Measurements from ENCODE around the gene TMEM52. TPM values are rescaled to one million over a fixed set of nuclear protein-coding genes. Genes with fewer than 3 reads are reported as not detected.
A peak's percentile ranks its signal among the peaks of the same experiment; 100 is the strongest.

Gene TMEM52
- total and polyA plus RNA-seq, 2 of the 13 experiments (the other 11 are each of a cell fraction or from before 2014, with no cell fraction given): 13.2 to 18.7 TPM

DNA sequence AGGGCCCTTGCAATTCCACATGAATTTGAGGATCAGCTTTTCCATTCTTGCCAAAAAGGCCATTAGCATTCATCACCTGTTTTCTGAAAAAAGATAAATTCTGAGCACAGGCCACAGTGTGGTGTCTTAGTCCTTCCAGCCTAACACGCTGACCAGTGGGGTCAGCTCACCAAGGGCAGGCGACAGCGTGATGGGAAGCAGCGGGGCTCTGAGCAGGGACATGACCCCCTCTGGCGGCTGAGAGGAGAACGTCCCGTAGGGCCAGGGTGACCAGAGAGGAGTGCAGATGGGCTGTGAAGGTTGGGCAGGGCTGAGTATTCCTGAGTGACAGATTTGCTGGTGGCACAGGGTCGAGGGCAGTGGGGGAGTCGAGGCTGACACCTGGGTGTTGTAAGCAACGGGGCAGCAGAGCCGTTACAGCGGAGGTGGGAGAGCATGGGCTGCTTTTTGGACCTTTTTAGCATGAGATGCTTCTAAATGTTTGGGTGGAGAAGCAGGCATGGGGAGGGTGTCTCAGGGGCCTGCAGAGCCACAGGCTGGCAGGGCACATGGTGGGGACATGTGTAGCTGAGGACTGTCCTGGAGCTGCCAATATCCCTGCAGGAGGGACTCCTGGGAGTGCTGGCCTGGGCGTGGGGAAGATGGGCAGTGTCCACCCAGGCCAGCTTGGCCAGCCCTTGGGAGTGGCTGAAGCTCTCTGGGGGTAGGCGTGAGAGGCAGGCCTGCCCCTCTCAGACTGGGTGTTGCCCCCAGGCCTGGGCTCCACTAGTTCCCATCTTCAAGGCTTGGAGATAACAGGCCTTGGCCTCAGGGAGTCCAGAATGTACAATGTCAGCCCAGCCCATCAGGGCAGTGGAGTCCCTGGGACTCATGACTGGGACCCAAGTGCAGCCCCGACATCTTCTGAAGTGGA, 12.6 kb downstream of the TMEM52 start (continued):
- TF ChIP-seq, protein P1, sequence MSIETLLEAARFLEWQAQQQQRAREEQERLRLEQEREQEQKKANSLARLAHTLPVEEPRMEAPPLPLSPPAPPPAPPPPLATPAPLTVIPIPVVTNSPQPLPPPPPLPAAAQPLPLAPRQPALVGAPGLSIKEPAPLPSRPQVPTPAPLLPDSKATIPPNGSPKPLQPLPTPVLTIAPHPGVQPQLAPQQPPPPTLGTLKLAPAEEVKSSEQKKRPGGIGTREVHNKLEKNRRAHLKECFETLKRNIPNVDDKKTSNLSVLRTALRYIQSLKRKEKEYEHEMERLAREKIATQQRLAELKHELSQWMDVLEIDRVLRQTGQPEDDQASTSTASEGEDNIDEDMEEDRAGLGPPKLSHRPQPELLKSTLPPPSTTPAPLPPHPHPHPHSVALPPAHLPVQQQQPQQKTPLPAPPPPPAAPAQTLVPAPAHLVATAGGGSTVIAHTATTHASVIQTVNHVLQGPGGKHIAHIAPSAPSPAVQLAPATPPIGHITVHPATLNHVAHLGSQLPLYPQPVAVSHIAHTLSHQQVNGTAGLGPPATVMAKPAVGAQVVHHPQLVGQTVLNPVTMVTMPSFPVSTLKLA (IDR thresholded peaks at IDR 0.05): no peak
- no peak for TF ChIP-seq CAMTA2 (CRISPR knock-in tag; IDR thresholded peaks at IDR 0.05; ENCODE audit: borderline replicate concordance)
- TF ChIP-seq, protein P2, sequence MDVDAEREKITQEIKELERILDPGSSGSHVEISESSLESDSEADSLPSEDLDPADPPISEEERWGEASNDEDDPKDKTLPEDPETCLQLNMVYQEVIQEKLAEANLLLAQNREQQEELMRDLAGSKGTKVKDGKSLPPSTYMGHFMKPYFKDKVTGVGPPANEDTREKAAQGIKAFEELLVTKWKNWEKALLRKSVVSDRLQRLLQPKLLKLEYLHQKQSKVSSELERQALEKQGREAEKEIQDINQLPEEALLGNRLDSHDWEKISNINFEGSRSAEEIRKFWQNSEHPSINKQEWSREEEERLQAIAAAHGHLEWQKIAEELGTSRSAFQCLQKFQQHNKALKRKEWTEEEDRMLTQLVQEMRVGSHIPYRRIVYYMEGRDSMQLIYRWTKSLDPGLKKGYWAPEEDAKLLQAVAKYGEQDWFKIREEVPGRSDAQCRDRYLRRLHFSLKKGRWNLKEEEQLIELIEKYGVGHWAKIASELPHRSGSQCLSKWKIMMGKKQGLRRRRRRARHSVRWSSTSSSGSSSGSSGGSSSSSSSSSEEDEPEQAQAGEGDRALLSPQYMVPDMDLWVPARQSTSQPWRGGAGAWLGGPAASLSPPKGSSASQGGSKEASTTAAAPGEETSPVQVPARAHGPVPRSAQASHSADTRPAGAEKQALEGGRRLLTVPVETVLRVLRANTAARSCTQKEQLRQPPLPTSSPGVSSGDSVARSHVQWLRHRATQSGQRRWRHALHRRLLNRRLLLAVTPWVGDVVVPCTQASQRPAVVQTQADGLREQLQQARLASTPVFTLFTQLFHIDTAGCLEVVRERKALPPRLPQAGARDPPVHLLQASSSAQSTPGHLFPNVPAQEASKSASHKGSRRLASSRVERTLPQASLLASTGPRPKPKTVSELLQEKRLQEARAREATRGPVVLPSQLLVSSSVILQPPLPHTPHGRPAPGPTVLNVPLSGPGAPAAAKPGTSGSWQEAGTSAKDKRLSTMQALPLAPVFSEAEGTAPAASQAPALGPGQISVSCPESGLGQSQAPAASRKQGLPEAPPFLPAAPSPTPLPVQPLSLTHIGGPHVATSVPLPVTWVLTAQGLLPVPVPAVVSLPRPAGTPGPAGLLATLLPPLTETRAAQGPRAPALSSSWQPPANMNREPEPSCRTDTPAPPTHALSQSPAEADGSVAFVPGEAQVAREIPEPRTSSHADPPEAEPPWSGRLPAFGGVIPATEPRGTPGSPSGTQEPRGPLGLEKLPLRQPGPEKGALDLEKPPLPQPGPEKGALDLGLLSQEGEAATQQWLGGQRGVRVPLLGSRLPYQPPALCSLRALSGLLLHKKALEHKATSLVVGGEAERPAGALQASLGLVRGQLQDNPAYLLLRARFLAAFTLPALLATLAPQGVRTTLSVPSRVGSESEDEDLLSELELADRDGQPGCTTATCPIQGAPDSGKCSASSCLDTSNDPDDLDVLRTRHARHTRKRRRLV (CRISPR knock-in tag; IDR thresholded peaks at IDR 0.05): no peak
- TF ChIP-seq ZNF891 (CRISPR knock-in tag; IDR thresholded peaks at IDR 0.05): no peak
- TF ChIP-seq ZC3H13 (CRISPR knock-in tag; IDR thresholded peaks at IDR 0.05): 0 out of 2 replicates have a peak, but pooled peaks have one; percentile 30
- no peak for TF ChIP-seq HCFC1 (IDR thresholded peaks at IDR 0.05; ENCODE audit: low read depth, low read length)
- TF ChIP-seq MAZ (IDR thresholded peaks at IDR 0.05; ENCODE audit: borderline replicate concordance, low read depth, low read length): 0 out of 2 replicates have a peak, but pooled peaks have one; percentile 43
- no peak for TF ChIP-seq MAZ (CRISPR knock-in tag; IDR thresholded peaks at IDR 0.05; ENCODE audit: low read depth)
- TF ChIP-seq, protein P3, sequence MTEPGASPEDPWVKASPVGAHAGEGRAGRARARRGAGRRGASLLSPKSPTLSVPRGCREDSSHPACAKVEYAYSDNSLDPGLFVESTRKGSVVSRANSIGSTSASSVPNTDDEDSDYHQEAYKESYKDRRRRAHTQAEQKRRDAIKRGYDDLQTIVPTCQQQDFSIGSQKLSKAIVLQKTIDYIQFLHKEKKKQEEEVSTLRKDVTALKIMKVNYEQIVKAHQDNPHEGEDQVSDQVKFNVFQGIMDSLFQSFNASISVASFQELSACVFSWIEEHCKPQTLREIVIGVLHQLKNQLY (CRISPR knock-in tag; IDR thresholded peaks at IDR 0.05): 0 out of 2 replicates have a peak, but pooled peaks have one; percentile 54
- TF ChIP-seq ZNF674 (CRISPR knock-in tag; IDR thresholded peaks at IDR 0.05; ENCODE audit: low read depth): no peak
- TF ChIP-seq KAT2B (IDR thresholded peaks at IDR 0.05; ENCODE audit: borderline replicate concordance, low read depth, low read length): no peak
- TF ChIP-seq ZNF879 (CRISPR knock-in tag; IDR thresholded peaks at IDR 0.05): no peak
- no peak; the same call in 1 of the 2 replicates for TF ChIP-seq ZNF547 (CRISPR knock-in tag; IDR thresholded peaks at IDR 0.05)
- TF ChIP-seq, protein P4, sequence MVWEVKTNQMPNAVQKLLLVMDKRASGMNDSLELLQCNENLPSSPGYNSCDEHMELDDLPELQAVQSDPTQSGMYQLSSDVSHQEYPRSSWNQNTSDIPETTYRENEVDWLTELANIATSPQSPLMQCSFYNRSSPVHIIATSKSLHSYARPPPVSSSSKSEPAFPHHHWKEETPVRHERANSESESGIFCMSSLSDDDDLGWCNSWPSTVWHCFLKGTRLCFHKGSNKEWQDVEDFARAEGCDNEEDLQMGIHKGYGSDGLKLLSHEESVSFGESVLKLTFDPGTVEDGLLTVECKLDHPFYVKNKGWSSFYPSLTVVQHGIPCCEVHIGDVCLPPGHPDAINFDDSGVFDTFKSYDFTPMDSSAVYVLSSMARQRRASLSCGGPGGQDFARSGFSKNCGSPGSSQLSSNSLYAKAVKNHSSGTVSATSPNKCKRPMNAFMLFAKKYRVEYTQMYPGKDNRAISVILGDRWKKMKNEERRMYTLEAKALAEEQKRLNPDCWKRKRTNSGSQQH (CRISPR knock-in tag; IDR thresholded peaks at IDR 0.05; ENCODE audit: low read depth): no peak
- TF ChIP-seq, protein P5, sequence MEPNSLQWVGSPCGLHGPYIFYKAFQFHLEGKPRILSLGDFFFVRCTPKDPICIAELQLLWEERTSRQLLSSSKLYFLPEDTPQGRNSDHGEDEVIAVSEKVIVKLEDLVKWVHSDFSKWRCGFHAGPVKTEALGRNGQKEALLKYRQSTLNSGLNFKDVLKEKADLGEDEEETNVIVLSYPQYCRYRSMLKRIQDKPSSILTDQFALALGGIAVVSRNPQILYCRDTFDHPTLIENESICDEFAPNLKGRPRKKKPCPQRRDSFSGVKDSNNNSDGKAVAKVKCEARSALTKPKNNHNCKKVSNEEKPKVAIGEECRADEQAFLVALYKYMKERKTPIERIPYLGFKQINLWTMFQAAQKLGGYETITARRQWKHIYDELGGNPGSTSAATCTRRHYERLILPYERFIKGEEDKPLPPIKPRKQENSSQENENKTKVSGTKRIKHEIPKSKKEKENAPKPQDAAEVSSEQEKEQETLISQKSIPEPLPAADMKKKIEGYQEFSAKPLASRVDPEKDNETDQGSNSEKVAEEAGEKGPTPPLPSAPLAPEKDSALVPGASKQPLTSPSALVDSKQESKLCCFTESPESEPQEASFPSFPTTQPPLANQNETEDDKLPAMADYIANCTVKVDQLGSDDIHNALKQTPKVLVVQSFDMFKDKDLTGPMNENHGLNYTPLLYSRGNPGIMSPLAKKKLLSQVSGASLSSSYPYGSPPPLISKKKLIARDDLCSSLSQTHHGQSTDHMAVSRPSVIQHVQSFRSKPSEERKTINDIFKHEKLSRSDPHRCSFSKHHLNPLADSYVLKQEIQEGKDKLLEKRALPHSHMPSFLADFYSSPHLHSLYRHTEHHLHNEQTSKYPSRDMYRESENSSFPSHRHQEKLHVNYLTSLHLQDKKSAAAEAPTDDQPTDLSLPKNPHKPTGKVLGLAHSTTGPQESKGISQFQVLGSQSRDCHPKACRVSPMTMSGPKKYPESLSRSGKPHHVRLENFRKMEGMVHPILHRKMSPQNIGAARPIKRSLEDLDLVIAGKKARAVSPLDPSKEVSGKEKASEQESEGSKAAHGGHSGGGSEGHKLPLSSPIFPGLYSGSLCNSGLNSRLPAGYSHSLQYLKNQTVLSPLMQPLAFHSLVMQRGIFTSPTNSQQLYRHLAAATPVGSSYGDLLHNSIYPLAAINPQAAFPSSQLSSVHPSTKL (CRISPR knock-in tag; IDR thresholded peaks at IDR 0.05): peak; percentile 52
- TF ChIP-seq ZNF33B (CRISPR knock-in tag; IDR thresholded peaks at IDR 0.05): no peak
